ENCODE data around the gene KIAA1217.

DNA sequence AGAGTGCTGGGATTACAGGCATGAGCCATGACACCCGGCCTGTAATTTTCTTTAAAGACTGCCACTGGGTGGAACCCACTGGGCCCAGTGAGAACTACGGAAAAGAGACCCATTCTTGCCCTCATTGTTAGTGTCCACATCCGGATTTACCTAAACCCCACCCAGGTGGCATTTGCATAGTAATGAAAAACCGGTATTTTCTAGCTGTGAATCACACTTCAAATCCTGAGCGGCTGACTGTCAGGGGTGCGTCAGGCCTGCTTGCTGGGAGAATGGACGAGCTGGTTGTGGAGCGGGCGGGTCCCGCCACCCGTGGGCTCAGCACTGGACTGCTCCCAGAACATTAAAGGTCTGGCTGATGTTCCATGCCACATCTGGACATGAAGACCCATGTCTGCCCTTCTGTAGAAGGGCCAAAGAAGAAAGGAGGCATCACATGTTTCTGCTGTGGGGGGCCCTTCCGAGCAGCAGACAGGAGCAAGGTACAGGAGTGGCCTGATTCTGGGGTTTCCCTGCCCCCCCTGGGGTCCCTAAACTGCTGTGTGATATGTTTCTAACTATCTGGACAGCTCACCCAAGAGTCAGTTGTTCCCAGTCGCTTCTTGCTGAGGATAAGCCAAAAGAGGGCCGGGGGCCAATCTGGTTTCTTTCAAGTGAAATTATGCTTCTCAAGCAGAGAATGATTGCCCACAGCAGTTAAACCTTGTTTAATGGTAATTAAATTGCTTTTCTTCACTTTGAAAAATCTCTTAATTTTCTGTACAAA is 46.4 kb downstream of the KIAA1217 start:
- TF ChIP-seq, protein P1, sequence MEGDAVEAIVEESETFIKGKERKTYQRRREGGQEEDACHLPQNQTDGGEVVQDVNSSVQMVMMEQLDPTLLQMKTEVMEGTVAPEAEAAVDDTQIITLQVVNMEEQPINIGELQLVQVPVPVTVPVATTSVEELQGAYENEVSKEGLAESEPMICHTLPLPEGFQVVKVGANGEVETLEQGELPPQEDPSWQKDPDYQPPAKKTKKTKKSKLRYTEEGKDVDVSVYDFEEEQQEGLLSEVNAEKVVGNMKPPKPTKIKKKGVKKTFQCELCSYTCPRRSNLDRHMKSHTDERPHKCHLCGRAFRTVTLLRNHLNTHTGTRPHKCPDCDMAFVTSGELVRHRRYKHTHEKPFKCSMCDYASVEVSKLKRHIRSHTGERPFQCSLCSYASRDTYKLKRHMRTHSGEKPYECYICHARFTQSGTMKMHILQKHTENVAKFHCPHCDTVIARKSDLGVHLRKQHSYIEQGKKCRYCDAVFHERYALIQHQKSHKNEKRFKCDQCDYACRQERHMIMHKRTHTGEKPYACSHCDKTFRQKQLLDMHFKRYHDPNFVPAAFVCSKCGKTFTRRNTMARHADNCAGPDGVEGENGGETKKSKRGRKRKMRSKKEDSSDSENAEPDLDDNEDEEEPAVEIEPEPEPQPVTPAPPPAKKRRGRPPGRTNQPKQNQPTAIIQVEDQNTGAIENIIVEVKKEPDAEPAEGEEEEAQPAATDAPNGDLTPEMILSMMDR (IDR thresholded peaks at IDR 0.05), result no peak
- TF ChIP-seq POLR2A (IDR thresholded peaks at IDR 0.05), result no peak

All from adrenal gland (tissue), 5 donors.